Medulla oblongata (tissue), 1 donor: ENCODE results near the gene P4HB.

Experiments
- DNase-seq: peaks from one replicate; pipeline ENCODE4 v3.0.0-alpha.2; 2015; ENCODE audit errors: extremely low spot score

P4HB gene

GRCh38 chr17:81898029-81898866 is 37.9 kb upstream of the P4HB start:
- no peak for DNase-seq

DNA sequence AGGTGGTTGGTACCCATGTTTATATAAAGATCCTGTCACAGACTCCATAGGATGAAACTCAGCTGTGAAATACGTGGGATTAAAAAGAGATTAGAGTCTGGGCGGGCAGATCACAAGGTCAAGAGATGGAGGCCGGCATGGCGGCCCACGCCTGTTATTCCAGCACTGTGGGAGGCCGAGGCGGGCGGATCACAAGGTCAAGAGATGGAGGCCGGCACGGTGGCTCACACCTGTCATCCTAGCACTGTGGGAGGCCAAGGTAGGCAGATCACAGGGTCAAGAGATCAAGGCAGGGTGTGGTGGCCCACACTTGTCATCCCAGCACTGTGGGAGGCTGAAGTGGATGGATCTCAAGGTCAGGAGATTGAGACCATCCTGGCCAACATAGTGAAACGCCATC is 35.1 kb upstream of the P4HB start:
- DNase-seq = no peak

- no peak for DNase-seq
Observed at GRCh38 chr17:81891303-81891552, 30.9 kb upstream of the P4HB start.

- no peak for DNase-seq
Observed at GRCh38 chr17:81890447-81891302, 30.3 kb upstream of the P4HB start.

DNA sequence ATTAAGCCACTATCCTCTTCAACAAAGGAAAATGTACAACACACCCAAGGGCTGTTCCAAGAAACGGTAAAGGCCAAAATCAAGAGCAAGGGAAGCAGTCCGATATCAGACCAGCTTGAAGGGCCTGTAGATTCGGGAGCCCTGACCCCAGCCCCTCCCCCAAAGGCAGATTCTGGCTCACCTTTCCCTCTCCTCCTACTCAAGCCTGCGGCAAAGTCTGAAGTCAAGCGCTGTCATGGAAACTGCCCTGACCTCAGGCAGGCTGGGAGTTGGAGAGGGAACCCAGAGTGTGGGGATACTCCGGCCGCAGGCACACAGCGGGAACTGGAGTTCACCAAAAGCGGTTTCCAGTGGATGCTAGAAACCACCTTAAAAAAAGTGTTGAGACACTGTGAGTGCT is 29.3 kb upstream of the P4HB start:
- DNase-seq = no peak

- no peak for DNase-seq
Observed at GRCh38 chr17:81888988-81889595, 28.8 kb upstream of the P4HB start.

DNA sequence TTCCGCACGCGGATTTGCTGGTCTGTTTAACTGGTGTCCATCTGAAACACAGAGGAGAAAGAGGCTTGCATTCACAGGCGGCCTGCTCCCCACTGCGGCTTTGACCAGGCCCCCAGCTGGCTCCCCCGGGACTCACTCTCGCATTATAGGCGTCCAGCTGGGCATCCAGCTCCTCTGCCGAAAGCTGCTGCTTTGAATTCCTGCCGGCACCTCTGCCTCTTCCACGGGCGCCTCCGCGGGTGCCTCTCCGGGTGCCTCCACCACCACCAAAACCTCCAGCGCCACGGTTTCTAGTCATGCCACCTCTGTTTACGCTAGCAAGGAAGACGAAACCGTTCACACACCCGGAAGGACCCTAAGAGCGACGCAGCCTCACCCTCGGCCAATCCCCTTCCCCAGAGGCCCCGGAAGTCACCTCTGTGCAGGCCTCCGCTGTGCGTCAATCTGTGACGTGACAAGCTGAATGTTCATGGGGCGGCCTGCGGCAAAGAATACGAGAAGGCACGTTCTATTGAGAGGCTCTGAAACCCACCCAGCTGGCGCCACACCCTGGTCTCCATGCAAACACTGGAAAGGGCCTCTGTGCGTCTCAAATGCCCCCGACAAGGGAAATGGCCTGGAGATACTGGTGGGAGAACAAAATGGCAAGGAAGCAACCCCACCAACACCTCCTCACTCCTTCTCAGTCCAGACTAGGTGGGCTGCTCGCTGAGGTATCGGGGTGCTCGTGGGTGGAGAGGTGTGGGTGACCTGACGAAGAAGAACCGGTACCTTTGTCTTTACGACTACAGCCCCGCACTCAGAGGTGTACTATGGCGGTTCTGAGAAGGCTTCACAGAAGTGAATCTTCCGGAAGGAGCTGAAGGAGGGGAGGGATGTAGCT is 28.0 kb upstream of the P4HB start:
- no peak for DNase-seq

DNA sequence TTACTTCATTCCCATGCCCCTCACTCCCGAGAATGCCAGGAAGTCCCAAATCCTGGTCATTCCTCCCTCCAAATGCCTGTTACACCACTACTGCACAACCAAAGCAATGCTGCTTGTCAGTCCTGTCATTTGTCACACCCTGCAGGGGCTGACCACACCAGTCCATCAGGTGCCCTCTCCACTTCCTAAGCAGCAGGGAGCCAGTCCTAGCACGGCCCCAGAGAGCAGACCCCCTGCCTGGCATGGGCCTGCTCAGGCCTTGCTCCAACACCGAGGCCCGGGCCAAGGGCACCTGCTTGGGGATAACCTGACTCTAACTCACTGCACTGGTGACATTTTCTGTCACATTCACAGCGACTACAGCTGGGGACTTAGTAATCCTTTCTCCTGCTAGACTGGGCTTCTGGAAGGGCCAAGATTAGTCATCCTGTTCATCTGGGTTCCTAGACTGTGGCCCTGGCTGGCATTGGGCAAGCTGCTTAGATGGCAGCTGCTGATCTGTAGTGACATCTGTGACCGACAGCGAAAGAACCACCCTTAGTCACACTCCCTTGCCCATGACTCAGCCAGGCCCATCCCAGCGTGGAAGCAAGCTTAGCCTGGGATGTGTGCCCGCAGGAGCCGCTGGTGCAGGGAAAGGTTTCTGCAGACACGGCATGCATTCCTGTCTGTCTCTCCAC is 25.7 kb upstream of the P4HB start:
- DNase-seq = no peak

DNA sequence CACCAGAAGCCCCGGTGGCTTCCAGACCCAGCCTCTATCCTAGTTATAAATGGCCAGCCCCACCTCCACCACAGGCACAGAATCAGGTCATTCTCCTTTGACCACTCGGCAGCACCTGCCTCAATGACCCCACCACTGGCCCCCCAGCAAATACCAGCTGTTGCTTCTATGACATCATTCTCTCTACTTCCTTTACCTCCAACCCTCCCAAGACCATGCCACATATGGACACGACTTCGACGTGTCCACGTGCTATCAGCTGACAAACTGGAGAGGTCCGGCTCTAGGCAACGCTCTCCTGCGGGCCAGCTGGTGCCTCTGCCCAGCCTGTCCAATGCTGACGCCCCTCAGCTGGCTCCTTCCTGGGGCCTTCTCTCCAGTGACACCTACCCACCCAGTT is 25.1 kb upstream of the P4HB start:
- no peak for DNase-seq

GRCh38 chr17:81884968-81885367 is 24.6 kb upstream of the P4HB start:
- DNase-seq = no peak

- no peak for DNase-seq
Observed at GRCh38 chr17:81884520-81884919, 24.2 kb upstream of the P4HB start.

DNA sequence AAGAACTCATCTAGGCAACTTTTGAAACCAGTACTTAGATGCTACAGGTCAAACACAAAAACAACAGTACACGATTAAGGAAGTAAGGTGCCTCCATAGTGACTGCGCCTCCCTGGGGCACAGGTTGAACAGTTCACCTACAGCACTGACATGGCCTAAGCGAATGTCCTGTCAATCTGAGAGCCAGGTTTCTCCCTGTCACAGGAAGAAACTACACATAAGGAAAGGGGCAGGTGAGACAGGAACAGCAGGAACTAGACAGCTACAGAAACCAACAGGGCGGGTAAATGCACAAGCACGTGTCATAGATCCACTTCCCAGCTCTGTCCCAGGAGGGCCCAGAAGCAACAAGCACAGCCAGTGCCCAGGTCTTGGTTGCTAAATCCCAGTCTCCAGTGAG is 18.8 kb upstream of the P4HB start:
- no peak for DNase-seq

- no peak for DNase-seq
Observed at GRCh38 chr17:81878294-81878693, 18.0 kb upstream of the P4HB start.

GRCh38 chr17:81877569-81877968 is 17.2 kb upstream of the P4HB start:
- no peak for DNase-seq

GRCh38 chr17:81871387-81872230 is 11.3 kb upstream of the P4HB start:
- peak; percentile 90 for DNase-seq

DNA sequence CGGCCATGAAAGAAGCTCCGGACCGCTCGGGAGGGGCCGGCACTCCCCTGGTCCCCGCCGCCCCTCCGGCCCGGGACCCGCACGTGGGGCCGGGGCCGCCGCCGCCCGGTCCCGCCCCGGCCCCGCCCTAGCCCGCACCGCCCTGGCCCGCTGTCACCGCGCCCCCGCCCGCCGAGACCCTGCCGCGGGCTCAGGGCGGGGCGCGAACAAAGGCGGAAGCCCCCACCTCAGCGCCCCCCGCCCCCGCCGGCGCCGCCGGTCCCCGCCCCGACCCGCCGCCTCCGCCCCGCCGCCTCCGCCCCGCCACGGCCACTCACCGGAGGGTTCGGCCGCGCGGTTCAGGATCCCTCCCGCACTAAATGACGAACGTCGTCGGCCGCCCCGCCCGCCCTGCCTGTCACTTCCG is 10.6 kb upstream of the P4HB start, which contains the start of gene ARHGDIA:
Gene ARHGDIA, minus strand, starts transcription at position 357 of the 406 bp plus-strand sequence. CDS start 1,407 bp downstream, outside the sequence.
- no peak for DNase-seq

DNA sequence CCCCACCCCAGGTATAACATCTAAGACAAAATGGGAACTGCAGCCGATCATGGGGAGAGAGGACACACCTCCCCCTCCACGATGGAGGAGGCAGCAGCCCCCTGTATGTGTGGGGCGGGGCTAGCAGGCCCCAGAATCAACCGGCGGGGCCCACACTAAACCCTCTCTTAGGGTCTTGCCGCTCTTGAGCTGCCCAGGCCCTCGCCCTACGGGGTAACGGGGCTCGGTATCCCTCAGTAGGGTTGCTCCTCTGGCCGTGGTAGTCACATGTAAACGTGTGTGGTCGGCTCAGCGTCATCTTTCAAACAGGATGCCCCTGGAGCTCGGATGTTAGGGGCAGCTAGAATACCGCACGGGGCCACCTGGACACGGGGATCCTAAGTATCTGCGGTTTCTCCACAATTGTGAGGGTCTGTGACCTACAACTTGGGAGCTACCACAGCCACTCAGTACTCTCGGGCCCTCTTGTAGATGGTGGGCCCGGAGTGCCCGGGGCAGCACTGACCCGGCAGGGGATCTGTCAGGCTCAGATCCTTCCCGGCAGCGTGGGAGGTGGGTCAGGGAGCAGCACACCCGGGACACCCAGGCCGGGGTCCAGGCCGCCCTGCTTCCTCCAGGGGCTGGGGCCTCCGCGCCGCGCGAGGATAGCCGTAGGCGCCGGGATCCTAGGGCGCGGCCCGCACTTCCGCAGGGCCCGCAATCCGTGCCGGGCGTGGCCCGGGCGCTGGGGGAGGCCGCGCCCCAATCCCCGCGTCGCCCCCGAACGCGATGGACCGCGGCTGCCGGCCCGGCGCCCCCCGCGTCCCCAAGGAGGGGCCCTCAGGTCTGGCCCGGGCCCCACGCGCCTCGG is 10.0 kb upstream of the P4HB start:
- no peak for DNase-seq

GRCh38 chr17:81869221-81870130 is 9.1 kb upstream of the P4HB start:
- no peak for DNase-seq
